Activated CD4-positive, CD25-positive, alpha-beta regulatory T cell treated with anti-CD3 and anti-CD28 coated beads, Interleukin-2, amount 50 U/mL, for 24 hours (primary cell): Measurements from ENCODE around the gene OXNAD1.

Experiments
- ATAC-seq, 2 donors: fragments of 150-1000 bp; cut with Tn5 transposase; one replicate each; pipeline ENCODE4 v1.10.0; 2021; ENCODE audit warnings: mild to moderate bottlenecking in 1 of 2, moderate library complexity in 1 of 2

The OXNAD1 gene

GRCh38 chr3:16248556-16248955 is 16.5 kb upstream of the OXNAD1 start:
- no peak for ATAC-seq

GRCh38 chr3:16249336-16249735 is 15.7 kb upstream of the OXNAD1 start:
- no peak for ATAC-seq

- no peak for ATAC-seq
Observed at GRCh38 chr3:16249886-16250285, 15.1 kb upstream of the OXNAD1 start.

- ATAC-seq: no peak
Observed at GRCh38 chr3:16251316-16252085, 13.5 kb upstream of the OXNAD1 start.

GRCh38 chr3:16252243-16252978 is 12.6 kb upstream of the OXNAD1 start:
- ATAC-seq: no peak

- ATAC-seq: no peak
Observed at GRCh38 chr3:16252988-16253387, 12.0 kb upstream of the OXNAD1 start.

GRCh38 chr3:16253601-16254000 is 11.4 kb upstream of the OXNAD1 start:
- no peak for ATAC-seq

GRCh38 chr3:16254916-16255315 is 10.1 kb upstream of the OXNAD1 start:
- no peak for ATAC-seq

- no peak for ATAC-seq
Observed at GRCh38 chr3:16255326-16255725, 9.7 kb upstream of the OXNAD1 start.

- no peak for ATAC-seq
Observed at GRCh38 chr3:16255726-16256125, 9.3 kb upstream of the OXNAD1 start.

GRCh38 chr3:16257309-16257708 is 7.7 kb upstream of the OXNAD1 start:
- ATAC-seq: no peak

- ATAC-seq: no peak
Observed at GRCh38 chr3:16258177-16258576, 6.8 kb upstream of the OXNAD1 start.

GRCh38 chr3:16258866-16259265 is 6.1 kb upstream of the OXNAD1 start:
- no peak for ATAC-seq

- no peak for ATAC-seq
Observed at GRCh38 chr3:16260046-16260445, 5.0 kb upstream of the OXNAD1 start.

- no peak for ATAC-seq
Observed at GRCh38 chr3:16262174-16262573, 2.8 kb upstream of the OXNAD1 start.

- ATAC-seq: no peak
Observed at GRCh38 chr3:16264174-16264707, 771 bp upstream of the OXNAD1 start.

- no peak for ATAC-seq
Observed at GRCh38 chr3:16265455-16265786, 409 bp downstream of the OXNAD1 start.

GRCh38 chr3:16266714-16267113 is 1.7 kb downstream of the OXNAD1 start:
- ATAC-seq: no peak

- ATAC-seq: no peak
Observed at GRCh38 chr3:16270855-16271254, 5.8 kb downstream of the OXNAD1 start.

GRCh38 chr3:16272588-16272987 is 7.6 kb downstream of the OXNAD1 start:
- no peak for ATAC-seq

GRCh38 chr3:16273867-16274266 is 8.9 kb downstream of the OXNAD1 start:
- ATAC-seq: no peak

GRCh38 chr3:16277471-16277870 is 12.5 kb downstream of the OXNAD1 start:
- ATAC-seq: no peak

GRCh38 chr3:16279010-16279801 is 14.2 kb downstream of the OXNAD1 start:
- no peak for ATAC-seq
